ENCODE data around the gene MIX23. TPM values are rescaled to one million over a fixed set of nuclear protein-coding genes. Genes with fewer than 3 reads are reported as not detected.

The MIX23 gene
- total RNA-seq = 24.6 and 41.1 TPM in 2 replicates

DNA sequence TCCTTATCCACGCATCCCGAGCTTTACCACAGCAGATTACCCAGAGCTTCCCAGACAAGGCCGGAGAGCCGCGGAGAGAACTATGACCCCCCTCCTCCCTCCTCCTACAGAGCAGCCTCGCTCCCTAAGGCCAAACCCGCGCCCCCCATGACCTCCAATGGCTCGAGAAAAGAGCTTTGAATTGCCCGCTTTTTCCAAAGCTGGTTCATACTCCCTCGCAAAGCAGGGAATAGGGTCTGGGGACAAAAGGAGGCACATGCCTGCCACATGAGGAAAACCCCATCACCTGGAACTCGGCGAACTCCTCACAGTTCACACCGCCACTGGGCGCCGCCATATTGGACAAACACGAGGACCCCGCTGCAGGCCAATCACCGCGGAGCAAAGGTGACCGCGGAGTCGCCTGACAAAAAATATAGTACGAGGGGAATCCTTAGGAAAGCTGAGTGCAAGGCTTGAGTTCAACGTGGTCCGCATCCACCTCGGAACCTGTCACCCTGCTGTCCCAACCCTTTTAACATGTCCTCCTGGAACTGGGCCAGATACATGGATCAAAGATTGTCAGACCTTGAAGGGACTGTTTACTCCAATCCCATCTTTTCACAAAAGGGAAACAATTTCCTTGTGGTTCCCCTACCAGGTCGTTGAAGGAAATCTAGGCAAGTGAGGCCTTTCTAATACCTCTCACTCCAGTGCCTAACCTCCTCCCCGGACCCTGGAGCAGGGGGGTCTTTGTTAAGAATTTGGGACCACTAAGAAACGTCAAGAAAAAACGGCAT is at the start of gene MIX23:
TSS of gene MIX23 (minus strand) at position 344 of the 779 bp plus-strand sequence. CDS start at position 337, 7 bp downstream.

GRCh38 chr3:122415762-122416654 is 33.0 kb upstream of the MIX23 start, which contains the start of gene WDR5B:
TSS of gene WDR5B (minus strand) at chr3:122416062. CDS start at chr3:122415528, 534 bp downstream.

GRCh38 chr3:122383771-122384697 is 1.0 kb upstream of the MIX23 start, which contains the start of gene FAM162A:
TSS of gene FAM162A (plus strand) at chr3:122384182. CDS start at chr3:122384266, 84 bp downstream.

GRCh38 chr3:122324871-122325323 is 58.1 kb downstream of the MIX23 start, which contains the start of gene CSTA:
TSS of gene CSTA (plus strand) at chr3:122325248. CDS start at chr3:122325293, 45 bp downstream.

Other genes starting within 250 kb of the MIX23 start
- not detected in 2 replicates for gene CASR, start 199.6 kb downstream of the MIX23 start, total RNA-seq
- gene CSTA, start 58.0 kb downstream of the MIX23 start, total RNA-seq = 3.8 and 8.0 TPM in 2 replicates
- 19.1 and 35.6 TPM in 2 replicates for gene FAM162A, start 951 bp upstream of the MIX23 start, total RNA-seq
- gene WDR5B, start 32.8 kb upstream of the MIX23 start, total RNA-seq = 4.1 and 4.8 TPM in 2 replicates
- gene KPNA1, start 131.7 kb upstream of the MIX23 start, total RNA-seq = 21.3 and 22.8 TPM in 2 replicates
- 18.0 and 21.9 TPM in 2 replicates for gene PARP9, start 181.1 kb upstream of the MIX23 start, total RNA-seq
- gene DTX3L, start 181.1 kb upstream of the MIX23 start, total RNA-seq = 10.9 and 12.1 TPM in 2 replicates
- 0.09 and 0.14 TPM in 2 replicates for gene PARP15, start 194.4 kb upstream of the MIX23 start, total RNA-seq

Measured in smooth muscle cell of bladder (primary cell).